K562 (cell line): Measurements from ENCODE around the gene SCRN2. TPM values are rescaled to one million over a fixed set of nuclear protein-coding genes. Genes with fewer than 3 reads are reported as not detected.

ENCODE experiments used
- CREB1 ChIP-seq, 2 experiments: sonication (generic) in 1 of 2; formaldehyde crosslinking in 1 of 2; IDR thresholded peaks; 2 replicates each; pipeline versions ENCODE4 v1.6.1 to v1.8.0; 2012 to 2022; ENCODE audit warnings: inconsistent platforms in 1 of 2, mild to moderate bottlenecking in 1 of 2, missing genetic modification reagents in 1 of 2, moderate library complexity in 1 of 2
- ESRRA ChIP-seq: fragments of 450-650 bp; IDR thresholded peaks from 2 replicates; pipeline ENCODE4 v1.6.1; 2014; ENCODE audit warnings: low read depth, mild to moderate bottlenecking, moderate library complexity, borderline replicate concordance
- ILF3 ChIP-seq: fragments of 450-650 bp; IDR thresholded peaks from 2 replicates; pipeline ENCODE4 v1.6.1; 2018; ENCODE audit warnings: antibody characterized with exemption, mild to moderate bottlenecking, moderate library complexity, borderline replicate concordance
- JUND ChIP-seq, 2 experiments: IDR thresholded peaks; 2 replicates in 1 of 2; 3 replicates in 1 of 2; pipeline ENCODE4 v1.6.1; 2011; ENCODE audit warnings: borderline replicate concordance in 2 of 2, low read depth in 2 of 2, low read length in 2 of 2, improper control_type of control experiment in 1 of 2, missing biosample characterization in 1 of 2, missing genetic modification characterization in 1 of 2, missing genetic modification reagents in 1 of 2
- SAFB2 ChIP-seq: fragments of 200-400 bp; formaldehyde crosslinking; IDR thresholded peaks from 2 replicates; pipeline ENCODE4 v1.6.1; 2018; ENCODE audit warnings: borderline replicate concordance, low read length, low read depth, moderate library complexity; ENCODE audit not compliant: severe bottlenecking
- SMAD3 ChIP-seq: fragments of 450-650 bp; formaldehyde crosslinking; conservative IDR thresholded peaks from 2 replicates; pipeline ENCODE4 v1.4.0; 2020; ENCODE audit warnings: mild to moderate bottlenecking
- SMARCA4 ChIP-seq: fragments of 450-650 bp; IDR thresholded peaks from 2 replicates; pipeline ENCODE4 v1.6.1; 2016
- SMARCE1 ChIP-seq: fragments of 450-650 bp; IDR thresholded peaks from 2 replicates; pipeline ENCODE4 v1.7.1; 2016; ENCODE audit warnings: mild to moderate bottlenecking
- ZNF584 ChIP-seq: fragments of 200-800 bp; sonication (Bioruptor generic); IDR thresholded peaks from 2 replicates; pipeline ENCODE4 v1.6.1; 2016; ENCODE audit warnings: low read depth, mild to moderate bottlenecking, missing genetic modification characterization, missing compliant biosample characterization
- polyA plus RNA-seq, 8 experiments: library from polyadenylated mRNA; depleted of rRNA in 4 of 8; stranded (reverse) in 5 of 8; unstranded in 3 of 8; fragments of >200 nt; fragmentation: Nextera tagmentation in 2 of 8; fragmentation: Illumina TruSeq in 1 of 8; extraction: Ambion mirVana in 2 of 8; extraction: Trizol in 1 of 8; gene quantifications; 2 replicates each; pipeline versions ENCODE4 v1.2.1 to v1.2.3, GENCODE V29; 2011 to 2014; ENCODE audit warnings: inconsistent platforms in 1 of 8, missing spikeins in 1 of 8
- total RNA-seq, 7 experiments: library from RNA; depleted of rRNA in 6 of 7; stranded (reverse); fragments of >200 nt in 6 of 7; fragmentation: Illumina TruSeq in 2 of 7; extraction: Trizol in 2 of 7; gene quantifications; 2 replicates each; pipeline versions ENCODE4 v1.2.1 to v1.2.3, GENCODE V29; 2011 to 2021; ENCODE audit warnings: low replicate concordance in 1 of 7
- TF ChIP-seq, protein P1 (sequence below): fragments of 450-650 bp; IDR thresholded peaks from 2 replicates; pipeline ENCODE4 v1.7.0; 2016; ENCODE audit warnings: borderline replicate concordance
- TF ChIP-seq, protein P2 (sequence below): fragments of 200-800 bp; sonication (Bioruptor generic); IDR thresholded peaks from 2 replicates; pipeline ENCODE4 v1.6.1; 2017; ENCODE audit warnings: missing genetic modification characterization, missing compliant biosample characterization
- TF ChIP-seq, protein P3 (sequence below), 2 experiments: fragments of 450-650 bp in 1 of 2; sonication (generic) in 1 of 2; formaldehyde crosslinking in 1 of 2; IDR thresholded peaks in 1 of 2; conservative IDR thresholded peaks in 1 of 2; 2 replicates each; pipeline versions ENCODE4 v1.6.1 to v1.8.1; 2016 to 2023; ENCODE audit warnings: mild to moderate bottlenecking in 2 of 2, moderate library complexity in 2 of 2, inconsistent platforms in 1 of 2, missing genetic modification reagents in 1 of 2
- TF ChIP-seq, protein P4 (sequence below): fragments of 250-450 bp; sonication (Bioruptor Pico); IDR thresholded peaks from 2 replicates; pipeline ENCODE4 v1.4.0; 2020; ENCODE audit warnings: borderline replicate concordance
- TF ChIP-seq, protein P5 (sequence below): IDR thresholded peaks from 3 replicates; pipeline ENCODE4 v1.6.1; 2011; ENCODE audit warnings: borderline replicate concordance, mild to moderate bottlenecking; ENCODE audit not compliant: insufficient read length, insufficient read depth

Gene SCRN2
- total and polyA plus RNA-seq, 9 of the 15 experiments (the other 6 are each of a cell fraction or from before 2014, with no cell fraction given) = 0.25 to 32.9 (median 13.6) TPM

DNA sequence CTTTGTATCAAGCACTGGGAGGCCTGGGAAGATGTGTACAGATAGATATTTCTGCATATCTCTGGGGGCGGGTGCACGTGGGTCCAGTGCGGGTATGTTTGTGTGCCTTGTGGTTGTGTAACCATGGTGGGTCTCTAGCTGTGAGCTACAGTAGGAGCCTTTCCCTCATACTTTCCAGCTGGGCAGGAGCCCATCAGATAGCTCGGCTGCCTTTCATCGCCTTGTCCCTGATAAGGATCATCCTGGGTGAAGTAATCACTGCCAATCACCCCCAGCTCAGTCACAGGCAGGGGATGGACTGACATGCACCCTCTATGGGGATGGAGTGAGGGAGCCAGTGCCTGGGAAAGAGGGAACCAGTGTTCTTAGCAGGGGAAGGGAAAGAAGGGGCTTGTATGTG, 3.2 kb upstream of the SCRN2 start (continued):
- TF ChIP-seq, protein P1, sequence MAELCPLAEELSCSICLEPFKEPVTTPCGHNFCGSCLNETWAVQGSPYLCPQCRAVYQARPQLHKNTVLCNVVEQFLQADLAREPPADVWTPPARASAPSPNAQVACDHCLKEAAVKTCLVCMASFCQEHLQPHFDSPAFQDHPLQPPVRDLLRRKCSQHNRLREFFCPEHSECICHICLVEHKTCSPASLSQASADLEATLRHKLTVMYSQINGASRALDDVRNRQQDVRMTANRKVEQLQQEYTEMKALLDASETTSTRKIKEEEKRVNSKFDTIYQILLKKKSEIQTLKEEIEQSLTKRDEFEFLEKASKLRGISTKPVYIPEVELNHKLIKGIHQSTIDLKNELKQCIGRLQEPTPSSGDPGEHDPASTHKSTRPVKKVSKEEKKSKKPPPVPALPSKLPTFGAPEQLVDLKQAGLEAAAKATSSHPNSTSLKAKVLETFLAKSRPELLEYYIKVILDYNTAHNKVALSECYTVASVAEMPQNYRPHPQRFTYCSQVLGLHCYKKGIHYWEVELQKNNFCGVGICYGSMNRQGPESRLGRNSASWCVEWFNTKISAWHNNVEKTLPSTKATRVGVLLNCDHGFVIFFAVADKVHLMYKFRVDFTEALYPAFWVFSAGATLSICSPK = no peak
- TF ChIP-seq SMAD3 (CRISPR knock-in tag) = peak; percentile 43; the same call in 1 of the 2 replicates
- no peak for TF ChIP-seq CREB1 (IDR thresholded peaks at IDR 0.05)
- TF ChIP-seq CREB1 (CRISPR knock-in tag; IDR thresholded peaks at IDR 0.05) = no peak
- no peak for TF ChIP-seq SAFB2
- peak; percentile 39; the same call in 1 of the 2 replicates for TF ChIP-seq JUND (IDR thresholded peaks at IDR 0.05; ENCODE audit: borderline replicate concordance, low read depth, low read length)
- no peak; the same call in 2 of the 3 replicates for TF ChIP-seq JUND (tag; IDR thresholded peaks at IDR 0.05; ENCODE audit: borderline replicate concordance, low read depth, low read length)
- TF ChIP-seq, protein P2, sequence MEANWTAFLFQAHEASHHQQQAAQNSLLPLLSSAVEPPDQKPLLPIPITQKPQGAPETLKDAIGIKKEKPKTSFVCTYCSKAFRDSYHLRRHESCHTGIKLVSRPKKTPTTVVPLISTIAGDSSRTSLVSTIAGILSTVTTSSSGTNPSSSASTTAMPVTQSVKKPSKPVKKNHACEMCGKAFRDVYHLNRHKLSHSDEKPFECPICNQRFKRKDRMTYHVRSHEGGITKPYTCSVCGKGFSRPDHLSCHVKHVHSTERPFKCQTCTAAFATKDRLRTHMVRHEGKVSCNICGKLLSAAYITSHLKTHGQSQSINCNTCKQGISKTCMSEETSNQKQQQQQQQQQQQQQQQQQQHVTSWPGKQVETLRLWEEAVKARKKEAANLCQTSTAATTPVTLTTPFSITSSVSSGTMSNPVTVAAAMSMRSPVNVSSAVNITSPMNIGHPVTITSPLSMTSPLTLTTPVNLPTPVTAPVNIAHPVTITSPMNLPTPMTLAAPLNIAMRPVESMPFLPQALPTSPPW = peak; percentile 48; the same call in 1 of the 2 replicates
- no peak for TF ChIP-seq ILF3
- TF ChIP-seq ESRRA = peak; percentile 25; the same call in 1 of the 2 replicates
- TF ChIP-seq SMARCA4 = peak; percentile 63; the same call in 1 of the 2 replicates
- TF ChIP-seq SMARCE1 = peak; percentile 75; the same call in 1 of the 2 replicates
- TF ChIP-seq, protein P3, sequence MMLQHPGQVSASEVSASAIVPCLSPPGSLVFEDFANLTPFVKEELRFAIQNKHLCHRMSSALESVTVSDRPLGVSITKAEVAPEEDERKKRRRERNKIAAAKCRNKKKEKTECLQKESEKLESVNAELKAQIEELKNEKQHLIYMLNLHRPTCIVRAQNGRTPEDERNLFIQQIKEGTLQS (IDR thresholded peaks at IDR 0.05) = peak; percentile 10; the same call in 1 of the 2 replicates
- TF ChIP-seq, protein P3 (CRISPR knock-in tag; conservative IDR thresholded peaks at IDR 0.05) = no peak
- TF ChIP-seq, protein P4, sequence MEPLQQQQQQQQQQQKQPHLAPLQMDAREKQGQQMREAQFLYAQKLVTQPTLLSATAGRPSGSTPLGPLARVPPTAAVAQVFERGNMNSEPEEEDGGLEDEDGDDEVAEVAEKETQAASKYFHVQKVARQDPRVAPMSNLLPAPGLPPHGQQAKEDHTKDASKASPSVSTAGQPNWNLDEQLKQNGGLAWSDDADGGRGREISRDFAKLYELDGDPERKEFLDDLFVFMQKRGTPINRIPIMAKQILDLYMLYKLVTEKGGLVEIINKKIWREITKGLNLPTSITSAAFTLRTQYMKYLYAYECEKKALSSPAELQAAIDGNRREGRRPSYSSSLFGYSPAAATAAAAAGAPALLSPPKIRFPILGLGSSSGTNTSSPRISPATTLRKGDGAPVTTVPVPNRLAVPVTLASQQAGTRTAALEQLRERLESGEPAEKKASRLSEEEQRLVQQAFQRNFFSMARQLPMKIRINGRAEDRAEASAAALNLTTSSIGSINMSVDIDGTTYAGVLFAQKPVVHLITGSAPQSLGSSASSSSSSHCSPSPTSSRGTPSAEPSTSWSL (CRISPR knock-in tag) = no peak
- TF ChIP-seq ZNF584 = no peak
- TF ChIP-seq, protein P5, sequence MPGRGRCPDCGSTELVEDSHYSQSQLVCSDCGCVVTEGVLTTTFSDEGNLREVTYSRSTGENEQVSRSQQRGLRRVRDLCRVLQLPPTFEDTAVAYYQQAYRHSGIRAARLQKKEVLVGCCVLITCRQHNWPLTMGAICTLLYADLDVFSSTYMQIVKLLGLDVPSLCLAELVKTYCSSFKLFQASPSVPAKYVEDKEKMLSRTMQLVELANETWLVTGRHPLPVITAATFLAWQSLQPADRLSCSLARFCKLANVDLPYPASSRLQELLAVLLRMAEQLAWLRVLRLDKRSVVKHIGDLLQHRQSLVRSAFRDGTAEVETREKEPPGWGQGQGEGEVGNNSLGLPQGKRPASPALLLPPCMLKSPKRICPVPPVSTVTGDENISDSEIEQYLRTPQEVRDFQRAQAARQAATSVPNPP = no peak
